Measurements from ENCODE around the gene TEX53. TPM values are rescaled to one million over a fixed set of nuclear protein-coding genes. Genes with fewer than 3 reads are reported as not detected.

The TEX53 gene
- total RNA-seq, 1 experiment from 2014 or later, result not detected

DNA sequence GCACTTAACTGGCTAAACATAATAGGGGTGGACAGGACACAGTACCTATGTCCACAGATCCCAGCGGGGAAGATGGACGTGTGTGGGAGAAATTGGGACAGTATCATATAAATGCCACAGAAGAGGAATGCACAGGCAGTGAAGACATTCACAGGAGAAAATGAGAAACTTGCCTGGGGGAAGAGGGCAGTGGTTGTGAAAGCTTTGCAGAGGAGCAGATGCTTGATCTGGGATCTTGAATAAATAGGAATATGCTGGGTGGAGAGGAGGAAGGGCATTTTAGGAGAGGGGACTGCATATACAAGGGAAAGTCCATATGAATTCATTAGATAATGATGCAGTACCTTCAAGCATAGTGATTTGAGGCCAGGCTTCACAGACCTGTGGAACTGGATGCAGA is 32.9 kb downstream of the TEX53 start:
- TF ChIP-seq, protein P1, sequence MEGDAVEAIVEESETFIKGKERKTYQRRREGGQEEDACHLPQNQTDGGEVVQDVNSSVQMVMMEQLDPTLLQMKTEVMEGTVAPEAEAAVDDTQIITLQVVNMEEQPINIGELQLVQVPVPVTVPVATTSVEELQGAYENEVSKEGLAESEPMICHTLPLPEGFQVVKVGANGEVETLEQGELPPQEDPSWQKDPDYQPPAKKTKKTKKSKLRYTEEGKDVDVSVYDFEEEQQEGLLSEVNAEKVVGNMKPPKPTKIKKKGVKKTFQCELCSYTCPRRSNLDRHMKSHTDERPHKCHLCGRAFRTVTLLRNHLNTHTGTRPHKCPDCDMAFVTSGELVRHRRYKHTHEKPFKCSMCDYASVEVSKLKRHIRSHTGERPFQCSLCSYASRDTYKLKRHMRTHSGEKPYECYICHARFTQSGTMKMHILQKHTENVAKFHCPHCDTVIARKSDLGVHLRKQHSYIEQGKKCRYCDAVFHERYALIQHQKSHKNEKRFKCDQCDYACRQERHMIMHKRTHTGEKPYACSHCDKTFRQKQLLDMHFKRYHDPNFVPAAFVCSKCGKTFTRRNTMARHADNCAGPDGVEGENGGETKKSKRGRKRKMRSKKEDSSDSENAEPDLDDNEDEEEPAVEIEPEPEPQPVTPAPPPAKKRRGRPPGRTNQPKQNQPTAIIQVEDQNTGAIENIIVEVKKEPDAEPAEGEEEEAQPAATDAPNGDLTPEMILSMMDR (IDR thresholded peaks at IDR 0.05; ENCODE audit: unreplicated experiment), result no peak
- CTCF ChIA-PET, result no interaction called here
- no TSS peak for BruUV-seq (replicated peaks)
- intact Hi-C loops (cut with micrococcal nuclease; ENCODE audit: unreplicated experiment), result no loop called here
- DNase-seq, result no peak
- no peaks in the 10 kb centered on the region for H3K9me3 Mint-ChIP-seq (ENCODE audit: low read depth, unreplicated experiment)
- H3K4me3 Mint-ChIP-seq (ENCODE audit: low read depth, unreplicated experiment), result no peak overlapping the region
- H3K27ac Mint-ChIP-seq (ENCODE audit: unreplicated experiment), result no peak overlapping the region
- H3K36me3 Mint-ChIP-seq (ENCODE audit: insufficient read depth, unreplicated experiment), result no peaks in the 10 kb centered on the region
- peaks cover 12% of the 10 kb centered on the region for H3K4me1 Mint-ChIP-seq (ENCODE audit: low read depth, unreplicated experiment)
- H3K27me3 Mint-ChIP-seq (ENCODE audit: unreplicated experiment), result no peaks in the 10 kb centered on the region

DNA sequence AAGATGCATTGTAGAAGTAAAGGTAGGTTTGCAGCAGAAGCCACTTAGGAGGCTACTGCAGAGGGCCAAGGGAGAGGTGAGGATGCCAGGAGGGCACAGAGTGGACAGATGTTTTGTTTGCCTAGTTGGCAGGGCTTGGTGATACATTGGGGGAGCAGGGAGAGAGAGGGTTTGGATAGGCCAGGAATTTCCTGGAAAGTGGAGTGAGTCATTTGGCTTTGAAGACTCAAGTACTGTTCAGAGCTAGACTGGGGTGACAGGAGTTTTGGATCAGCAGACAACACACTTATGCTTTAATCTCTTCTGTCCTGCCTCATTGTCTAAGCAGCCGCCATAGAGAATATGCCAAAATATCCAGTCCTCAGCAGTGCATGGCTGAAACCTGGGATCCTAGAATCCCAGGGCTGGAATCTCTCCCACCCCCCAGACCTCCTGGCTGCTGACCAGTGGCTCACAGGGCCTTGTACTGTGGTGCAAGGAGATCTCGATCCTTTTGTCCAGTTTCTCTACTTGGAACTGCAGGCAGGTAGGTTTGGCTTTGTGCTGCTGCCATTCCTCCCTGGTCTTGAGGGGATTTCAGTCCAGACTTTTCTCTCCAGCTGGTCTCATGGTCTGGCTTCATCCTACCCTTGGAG is 35.5 kb downstream of the TEX53 start:
- Mint-ChIP-seq H3K4me3 (ENCODE audit: low read depth, unreplicated experiment) (no peak overlapping the region), H3K9me3 (ENCODE audit: low read depth, unreplicated experiment) (no peaks in the 10 kb centered on the region), H3K4me1 (ENCODE audit: low read depth, unreplicated experiment) (peaks cover 12% of the 10 kb centered on the region), H3K27me3 (ENCODE audit: unreplicated experiment) (no peaks in the 10 kb centered on the region), H3K36me3 (ENCODE audit: insufficient read depth, unreplicated experiment) (no peaks in the 10 kb centered on the region), H3K27ac (ENCODE audit: unreplicated experiment) (no peak overlapping the region)
- BruUV-seq (replicated peaks), result no TSS peak
- intact Hi-C loops (cut with micrococcal nuclease; ENCODE audit: unreplicated experiment), result no loop called here
- CTCF ChIA-PET, result no interaction called here
- DNase-seq, result no peak
- TF ChIP-seq, protein P1 (IDR thresholded peaks at IDR 0.05; ENCODE audit: unreplicated experiment), result no peak

DNA sequence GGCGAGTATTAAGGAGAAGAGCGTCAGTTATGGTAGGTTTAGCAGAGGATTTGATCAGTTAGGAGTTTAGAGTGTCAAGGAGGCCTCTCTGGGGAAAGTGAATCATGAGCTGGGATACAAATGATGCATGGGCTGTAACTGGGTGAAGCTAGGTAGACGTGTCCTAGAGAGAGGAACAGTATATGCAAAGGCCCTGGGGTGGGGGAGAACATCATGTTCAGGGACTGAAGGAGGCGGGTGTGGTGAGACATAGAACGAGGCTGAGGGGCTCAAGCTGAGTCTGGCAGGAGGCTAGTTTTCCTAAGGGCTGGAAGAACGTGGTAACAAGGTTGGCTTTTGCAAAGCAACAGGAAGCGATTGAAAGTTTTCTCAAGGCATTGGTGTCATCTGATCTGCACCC is 36.0 kb downstream of the TEX53 start:
- Mint-ChIP-seq H3K36me3 (ENCODE audit: insufficient read depth, unreplicated experiment) (no peaks in the 10 kb centered on the region), H3K27ac (ENCODE audit: unreplicated experiment) (no peak overlapping the region), H3K27me3 (ENCODE audit: unreplicated experiment) (no peaks in the 10 kb centered on the region), H3K4me1 (ENCODE audit: low read depth, unreplicated experiment) (peaks cover 12% of the 10 kb centered on the region), H3K4me3 (ENCODE audit: low read depth, unreplicated experiment) (no peak overlapping the region), H3K9me3 (ENCODE audit: low read depth, unreplicated experiment) (no peaks in the 10 kb centered on the region)
- intact Hi-C loops (cut with micrococcal nuclease; ENCODE audit: unreplicated experiment), result no loop called here
- CTCF ChIA-PET, result no interaction called here
- DNase-seq, result no peak
- TF ChIP-seq, protein P1 (IDR thresholded peaks at IDR 0.05; ENCODE audit: unreplicated experiment), result no peak
- BruUV-seq (replicated peaks), result no TSS peak

DNA sequence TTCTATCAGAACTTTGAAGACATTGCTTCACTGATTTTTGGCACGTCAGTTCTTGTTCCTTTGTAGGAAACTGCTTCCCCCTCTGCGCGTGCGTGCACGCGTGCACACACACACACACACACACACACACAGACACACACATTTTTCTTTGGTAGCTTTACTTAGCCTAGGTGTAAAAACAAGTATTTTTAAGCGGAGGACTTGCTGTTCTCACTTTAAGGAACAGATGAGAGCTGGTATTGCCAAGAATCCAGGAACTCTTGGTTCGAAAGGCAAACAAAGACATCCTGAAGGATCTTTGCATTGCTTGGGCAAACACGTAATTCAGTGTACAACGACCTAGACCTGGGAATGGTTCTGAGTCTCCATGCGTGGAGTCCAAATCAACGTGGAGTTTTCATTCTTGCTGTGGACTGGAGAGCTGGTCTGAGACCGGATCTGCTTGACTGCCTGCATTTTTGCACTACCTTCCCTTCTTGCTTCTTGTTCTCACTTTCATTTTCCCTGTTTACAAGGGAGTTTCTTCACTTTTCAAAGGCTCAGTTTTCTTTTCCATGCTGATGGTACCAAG is 38.3 kb downstream of the TEX53 start:
- H3K27me3 Mint-ChIP-seq (ENCODE audit: unreplicated experiment), result no peaks in the 10 kb centered on the region
- no peaks in the 10 kb centered on the region for H3K9me3 Mint-ChIP-seq (ENCODE audit: low read depth, unreplicated experiment)
- H3K36me3 Mint-ChIP-seq (ENCODE audit: insufficient read depth, unreplicated experiment), result no peaks in the 10 kb centered on the region
- CTCF ChIA-PET, result no interaction called here
- H3K4me3 Mint-ChIP-seq (ENCODE audit: low read depth, unreplicated experiment), result no peak overlapping the region
- intact Hi-C loops (cut with micrococcal nuclease; ENCODE audit: unreplicated experiment), result no loop called here
- H3K27ac Mint-ChIP-seq (ENCODE audit: unreplicated experiment), result no peak overlapping the region
- BruUV-seq (replicated peaks), result no TSS peak
- no peak for DNase-seq
- H3K4me1 Mint-ChIP-seq (ENCODE audit: low read depth, unreplicated experiment), result peaks cover 12% of the 10 kb centered on the region
- TF ChIP-seq, protein P1 (IDR thresholded peaks at IDR 0.05; ENCODE audit: unreplicated experiment), result no peak
